Measurements from ENCODE around the gene DUOXA1. TPM values are rescaled to one million over a fixed set of nuclear protein-coding genes. Genes with fewer than 3 reads are reported as not detected.
"Not testable (repeated sequence)": the region's sequence is repeated elsewhere in the genome, so short reads cannot be mapped to it uniquely, and the experiment has no call there.

The DUOXA1 gene
- total RNA-seq, 1 donor from 2014 or later, result not detected

GRCh38 chr15:45111390-45112142, 18.1 kb downstream of the DUOXA1 start:
- no peaks in the 10 kb centered on the region for H3K9me3 Mint-ChIP-seq
- no peak for DNase-seq (ENCODE audit: low read depth, low spot score)
- peaks cover 73% of the 10 kb centered on the region for H3K27me3 Mint-ChIP-seq (ENCODE audit: low read depth)
- no peak overlapping the region for H3K27ac Mint-ChIP-seq (ENCODE audit: unreplicated experiment)
- H3K4me3 Mint-ChIP-seq, result no peak overlapping the region
- no peak for TF ChIP-seq CTCF (conservative IDR thresholded peaks at IDR 0.05)
- no peaks in the 10 kb centered on the region for H3K36me3 Mint-ChIP-seq (ENCODE audit: low read depth)
- peaks cover 7% of the 10 kb centered on the region for H3K4me1 Mint-ChIP-seq

- Mint-ChIP-seq H3K4me1 (peaks cover 7% of the 10 kb centered on the region), H3K27me3 (ENCODE audit: low read depth) (peaks cover 64% of the 10 kb centered on the region), H3K36me3 (ENCODE audit: low read depth) (no peaks in the 10 kb centered on the region), H3K27ac (ENCODE audit: unreplicated experiment) (no peak overlapping the region), H3K9me3 (no peaks in the 10 kb centered on the region), H3K4me3 (no peak overlapping the region)
- DNase-seq (ENCODE audit: low read depth, low spot score), result no peak
- TF ChIP-seq CTCF (conservative IDR thresholded peaks at IDR 0.05), result no peak
These were observed 19.3 kb downstream of the DUOXA1 start for GRCh38 chr15:45110256-45110820.

DNA sequence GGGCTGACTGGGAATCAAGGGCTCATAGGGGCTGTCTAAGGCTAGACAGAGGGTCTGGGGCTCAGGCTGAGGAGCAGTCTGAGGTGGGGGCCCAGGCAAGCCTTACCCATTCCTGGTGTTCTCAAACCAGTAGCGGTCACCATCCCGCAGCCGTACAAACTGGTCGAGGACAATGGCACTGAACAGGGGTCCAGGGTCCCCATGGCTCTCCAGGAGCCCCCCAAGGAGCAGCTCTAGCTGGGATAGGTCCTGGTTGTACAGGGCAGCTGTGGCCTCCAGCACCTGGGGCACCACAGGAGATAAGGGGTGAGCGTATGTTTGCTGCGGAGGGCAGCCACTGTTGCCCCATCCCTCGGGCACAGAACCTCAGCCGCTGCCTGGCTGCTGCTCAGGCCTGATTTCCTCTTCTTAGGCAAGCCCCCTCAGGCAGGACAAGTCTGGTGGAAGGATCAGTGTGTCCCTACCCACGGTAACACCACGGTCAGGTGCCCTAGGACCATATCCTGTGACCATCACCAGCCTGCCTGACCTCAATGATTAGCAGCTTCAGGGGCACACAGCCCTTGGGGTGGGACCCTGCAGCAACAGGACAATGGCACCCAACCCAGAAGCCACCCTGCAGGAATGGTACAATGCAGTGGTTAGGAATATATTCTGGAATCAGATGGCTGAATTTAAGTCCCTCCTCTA, 21.6 kb downstream of the DUOXA1 start:
- no peak for DNase-seq (ENCODE audit: low read depth, low spot score)
- TF ChIP-seq CTCF (conservative IDR thresholded peaks at IDR 0.05), result no peak
- Mint-ChIP-seq H3K4me3 (no peak overlapping the region), H3K36me3 (ENCODE audit: low read depth) (no peaks in the 10 kb centered on the region), H3K4me1 (peaks cover 12% of the 10 kb centered on the region), H3K27ac (ENCODE audit: unreplicated experiment) (no peak overlapping the region), H3K9me3 (no peaks in the 10 kb centered on the region), H3K27me3 (ENCODE audit: low read depth) (peaks cover 47% of the 10 kb centered on the region)

- no peak for DNase-seq (ENCODE audit: low read depth, low spot score)
- peaks cover 33% of the 10 kb centered on the region for H3K27me3 Mint-ChIP-seq (ENCODE audit: low read depth)
- no peak for TF ChIP-seq CTCF (conservative IDR thresholded peaks at IDR 0.05)
These were observed 23.5 kb downstream of the DUOXA1 start for GRCh38 chr15:45106002-45106790.

DNA sequence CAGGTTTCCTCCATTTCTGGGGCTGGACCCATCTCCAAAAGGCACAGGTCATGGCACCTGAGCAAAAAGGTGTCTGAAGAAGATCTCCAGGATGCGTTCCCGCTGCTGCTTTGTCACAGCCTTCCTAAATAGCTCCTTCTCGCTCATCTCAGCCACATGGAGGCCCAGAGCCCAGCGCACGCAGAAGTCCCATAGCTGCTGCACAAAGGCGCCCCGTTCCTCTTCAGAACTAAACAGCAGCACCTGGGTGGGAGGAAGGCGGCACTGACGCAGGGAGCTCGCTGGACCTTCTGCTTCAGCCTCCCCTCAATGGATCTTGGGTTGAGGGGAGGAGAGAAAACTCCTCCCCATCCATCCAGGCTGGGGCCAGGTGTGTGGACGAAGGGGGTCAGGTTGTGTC, 24.1 kb downstream of the DUOXA1 start:
- H3K4me3 Mint-ChIP-seq, result no peak overlapping the region
- no peak for TF ChIP-seq CTCF (conservative IDR thresholded peaks at IDR 0.05)
- H3K36me3 Mint-ChIP-seq (ENCODE audit: low read depth), result no peaks in the 10 kb centered on the region
- H3K4me1 Mint-ChIP-seq, result peaks cover 6% of the 10 kb centered on the region
- no peak overlapping the region for H3K27ac Mint-ChIP-seq (ENCODE audit: unreplicated experiment)
- H3K9me3 Mint-ChIP-seq, result no peaks in the 10 kb centered on the region
- H3K27me3 Mint-ChIP-seq (ENCODE audit: low read depth), result peaks cover 31% of the 10 kb centered on the region
- no peak for DNase-seq (ENCODE audit: low read depth, low spot score)

More at GRCh38 chr15:45106002-45106790, 23.5 kb downstream of the DUOXA1 start:
- Mint-ChIP-seq H3K36me3 (ENCODE audit: low read depth) (no peaks in the 10 kb centered on the region), H3K4me3 (no peak overlapping the region), H3K4me1 (peaks cover 6% of the 10 kb centered on the region), H3K9me3 (no peaks in the 10 kb centered on the region), H3K27ac (ENCODE audit: unreplicated experiment) (no peak overlapping the region)

GRCh38 chr15:45104170-45104569, 25.5 kb downstream of the DUOXA1 start:
- not testable (repeated sequence) for DNase-seq (ENCODE audit: low read depth, low spot score); H3K4me3 Mint-ChIP-seq; H3K36me3 Mint-ChIP-seq (ENCODE audit: low read depth); H3K27ac Mint-ChIP-seq (ENCODE audit: unreplicated experiment); H3K4me1 Mint-ChIP-seq; H3K9me3 Mint-ChIP-seq
- peaks cover 17% of the 10 kb centered on the region for H3K27me3 Mint-ChIP-seq (ENCODE audit: low read depth)
